GM12878 (cell line): Measurements from ENCODE around the gene EIF2B1. TPM values are rescaled to one million over a fixed set of nuclear protein-coding genes. Genes with fewer than 3 reads are reported as not detected.

Experiments used
- ATAC-seq: fragments of 200-7000 bp; cut with Tn5 transposase; 3 replicates; pipeline ENCODE4 v1.9.1; 2020; ENCODE audit warnings: mild to moderate bottlenecking, moderate library complexity
- BruUV-seq: library from RNA; stranded (reverse); fragments of 400-500 nt; replicated peaks from 2 replicates; lab custom pipeline; 2021; lab: Mats Ljungman, UMichigan
- CTCF ChIA-PET: fragments of 300-600 bp; sonication (Branson Sonifier 250); formaldehyde crosslinking; extraction: SDS; loops from one replicate; lab custom pipeline; 2021; ENCODE audit warnings: inconsistent platforms; lab: Yijun Ruan, JAX
- POLR2A ChIA-PET: fragments of 350-600 bp; formaldehyde crosslinking; extraction: SDS; loops from one replicate; lab custom pipeline; 2021; ENCODE audit warnings: inconsistent platforms; lab: Charles Lee
- RAD21 ChIA-PET: fragments of 300-600 bp; sonication (Branson Sonifier 250); formaldehyde crosslinking; loops from one replicate; lab custom pipeline; 2023; ENCODE audit warnings: antibody characterized with exemption; ENCODE audit not compliant: unreplicated experiment; lab: Charles Lee
- SMC1A ChIA-PET: fragments of 300-600 bp; sonication (Branson Sonifier 250); formaldehyde crosslinking; loops from one replicate; lab custom pipeline; 2023; ENCODE audit not compliant: unreplicated experiment, uncharacterized antibody; lab: Charles Lee
- DNase-seq: peaks from one replicate; pipeline ENCODE4 v3.0.0-alpha.2; 2011; ENCODE audit warnings: low read depth, low spot score
- FAIRE-seq: peaks from 3 replicates; lab custom pipeline; 2011; peaks lifted over from hg19 to GRCh38; lab: Jason Lieb, UNC
- H2AFZ ChIP-seq: 2 replicates; pipeline ENCODE4 v1.6.0; 2011; ENCODE audit warnings: low read depth, low read length, control low read depth; ENCODE audit not compliant: control insufficient read depth
- H3K27ac ChIP-seq: 2 replicates; pipeline ENCODE4 v1.5.1; 2011; ENCODE audit warnings: control low read depth; ENCODE audit not compliant: control insufficient read depth, insufficient read depth
- H3K27me3 ChIP-seq, 2 experiments: replicated peaks in 1 of 2; 2 replicates each; pipeline versions ENCODE4 v1.6.0 to v1.6.1; 2011; ENCODE audit warnings: low read length in 1 of 2; ENCODE audit not compliant: control insufficient read depth in 2 of 2, insufficient read depth in 2 of 2
- H3K36me3 ChIP-seq, 2 experiments: 2 replicates each; pipeline ENCODE4 v1.5.1; 2011; ENCODE audit warnings: low read length in 1 of 2; ENCODE audit not compliant: control insufficient read depth in 2 of 2, insufficient read depth in 2 of 2
- H3K4me1 ChIP-seq: 2 replicates; pipeline ENCODE4 v1.6.1; 2011; ENCODE audit warnings: mild to moderate bottlenecking, low read length, moderate library complexity, mixed read lengths; ENCODE audit not compliant: control insufficient read depth, insufficient read depth
- H3K4me2 ChIP-seq: 2 replicates; pipeline ENCODE4 v1.6.0; 2011; ENCODE audit warnings: control low read depth; ENCODE audit not compliant: control insufficient read depth, insufficient read depth
- H3K4me3 ChIP-seq: fragments of 200-600 bp; sonication (generic); 2 replicates; pipeline ENCODE4 v1.5.1; 2016
- H3K79me2 ChIP-seq: 2 replicates; pipeline ENCODE4 v1.6.0; 2011; ENCODE audit warnings: low read length; ENCODE audit not compliant: control insufficient read depth, insufficient read depth
- H3K9ac ChIP-seq: 2 replicates; pipeline ENCODE4 v1.8.0; 2011; ENCODE audit warnings: low read length, control low read depth, mixed read lengths; ENCODE audit not compliant: control insufficient read depth, insufficient read depth
- H3K9me3 ChIP-seq: replicated peaks from 3 replicates; pipeline ENCODE4 v1.5.1; 2011; ENCODE audit warnings: mild to moderate bottlenecking, low read length; ENCODE audit not compliant: control insufficient read depth, insufficient read depth
- H4K20me1 ChIP-seq: 2 replicates; pipeline ENCODE4 v1.6.0; 2011; ENCODE audit not compliant: control insufficient read depth, insufficient read depth
- BCL3 ChIP-seq: IDR thresholded peaks from 2 replicates; pipeline ENCODE4 v1.6.1; 2011; ENCODE audit warnings: borderline replicate concordance, low read depth, mild to moderate bottlenecking, moderate library complexity, low read length; ENCODE audit not compliant: insufficient read depth, poor library complexity, severe bottlenecking
- IKZF2 ChIP-seq, 2 experiments: fragments of 450-650 bp; IDR thresholded peaks; 2 replicates each; pipeline ENCODE4 v1.6.1; 2017; ENCODE audit warnings: mild to moderate bottlenecking in 2 of 2, moderate library complexity in 2 of 2
- LARP7 ChIP-seq: fragments of 450-650 bp; IDR thresholded peaks from 2 replicates; pipeline ENCODE4 v1.6.1; 2017; ENCODE audit warnings: mild to moderate bottlenecking
- NR2C2 ChIP-seq: IDR thresholded peaks from 2 replicates; pipeline ENCODE4 v1.6.1; 2011; ENCODE audit warnings: borderline replicate concordance, low read depth; ENCODE audit not compliant: control insufficient read depth, insufficient read length
- SIN3A ChIP-seq: IDR thresholded peaks from 2 replicates; pipeline ENCODE4 v1.6.1; 2012; ENCODE audit warnings: low read depth, low read length, improper control_type of control experiment
- ZNF24 ChIP-seq: fragments of 450-650 bp; IDR thresholded peaks from 2 replicates; pipeline ENCODE4 v1.6.1; 2017; ENCODE audit warnings: antibody characterized with exemption, mild to moderate bottlenecking
- WGBS: methylation state at CpG from one replicate; pipeline ENCODE4 v1.1.6; 2016; ENCODE audit warnings: low lambda C conversion rate; ENCODE audit not compliant: insufficient replicate concordance, insufficient coverage; ENCODE audit errors: missing lambda C conversion rate; 5-methylcytosine and 5-hydroxymethylcytosine counted together
- in situ Hi-C: fragments of 300-500 bp; cut with MboI; formaldehyde crosslinking; loops from 9 replicates; pipeline ENCODE4 v1.14.3; 2018; ENCODE audit warnings: mixed read lengths
- intact Hi-C: fragments of 100-400 bp; cut with micrococcal nuclease; formaldehyde crosslinking; loops from one replicate; pipeline ENCODE4 v1.14.2; 2022; ENCODE audit not compliant: unreplicated experiment
- polyA plus RNA-seq, 11 experiments: library from polyadenylated mRNA; depleted of rRNA in 4 of 11; unstranded in 6 of 11; stranded (reverse) in 5 of 11; fragments of >200 nt; fragmentation: Nextera tagmentation in 4 of 11; fragmentation: Illumina TruSeq in 1 of 11; extraction: Ambion mirVana in 4 of 11; extraction: Trizol in 1 of 11; gene quantifications; 1 replicate in 1 of 11; 2 replicates in 10 of 11; pipeline versions ENCODE4 v1.2.1 to v1.2.3, GENCODE V29; 2011 to 2016; ENCODE audit warnings: inconsistent platforms in 2 of 11, missing spikeins in 2 of 11, low read depth in 1 of 11
- total RNA-seq, 4 experiments: library from RNA; depleted of rRNA in 3 of 4; stranded (reverse); fragments of >200 nt in 3 of 4; fragmentation: Illumina TruSeq in 1 of 4; extraction: Trizol in 1 of 4; gene quantifications; 2 replicates each; pipeline versions ENCODE4 v1.2.1 to v1.2.3, GENCODE V29; 2013 to 2021
- TF ChIP-seq, protein P1 (sequence below): fragments of 450-650 bp; IDR thresholded peaks from 2 replicates; pipeline ENCODE4 v1.6.1; 2018; ENCODE audit warnings: mild to moderate bottlenecking, low read depth, moderate library complexity; ENCODE audit not compliant: partially characterized antibody

EIF2B1 gene
- total and polyA plus RNA-seq, 10 of the 15 experiments (the other 5 are each of a cell fraction or from before 2014, with no cell fraction given), result 17.6 to 131 (median 49.1) TPM

GRCh38 chr12:123657211-123657610 is 23.7 kb upstream of the EIF2B1 start:
- no TSS peak for BruUV-seq
- ChIA-PET CTCF (no interaction called here), RAD21 (interaction anchor here (0.7 to 1.2 kb wide), 3 partner anchors 17 to 27 kb away, joined by 3 read pairs; no protein-coding TSS in a partner anchor), SMC1A (interaction anchor here (0.7 to 2.4 kb wide), 5 partner anchors 12 to 218 kb away, joined by 3 to 13 read pairs (median 4); partner anchors contain the start of gene ATP6V0A2)
- intact Hi-C loops, result loop anchor here (5.0 kb wide), 1 partner anchor 55 kb away; the partner anchor contains the start of gene ATP6V0A2
- DNase-seq, result no peak
- Histone ChIP-seq H3K4me3 (no peak overlapping the region), H3K4me2 (no peak overlapping the region), H3K27ac (no peak overlapping the region), H3K79me2 (no peaks in the 10 kb centered on the region)
- no peak for ATAC-seq
- in situ Hi-C loops, result no loop called here
- FAIRE-seq, result no peak
- TF ChIP-seq NR2C2 (no peak), BCL3 (no peak), LARP7 (no peak), ZNF24 (no peak), IKZF2 (IDR thresholded peaks at IDR 0.05) (no peak), SIN3A (no peak)
- TF ChIP-seq, protein P1, sequence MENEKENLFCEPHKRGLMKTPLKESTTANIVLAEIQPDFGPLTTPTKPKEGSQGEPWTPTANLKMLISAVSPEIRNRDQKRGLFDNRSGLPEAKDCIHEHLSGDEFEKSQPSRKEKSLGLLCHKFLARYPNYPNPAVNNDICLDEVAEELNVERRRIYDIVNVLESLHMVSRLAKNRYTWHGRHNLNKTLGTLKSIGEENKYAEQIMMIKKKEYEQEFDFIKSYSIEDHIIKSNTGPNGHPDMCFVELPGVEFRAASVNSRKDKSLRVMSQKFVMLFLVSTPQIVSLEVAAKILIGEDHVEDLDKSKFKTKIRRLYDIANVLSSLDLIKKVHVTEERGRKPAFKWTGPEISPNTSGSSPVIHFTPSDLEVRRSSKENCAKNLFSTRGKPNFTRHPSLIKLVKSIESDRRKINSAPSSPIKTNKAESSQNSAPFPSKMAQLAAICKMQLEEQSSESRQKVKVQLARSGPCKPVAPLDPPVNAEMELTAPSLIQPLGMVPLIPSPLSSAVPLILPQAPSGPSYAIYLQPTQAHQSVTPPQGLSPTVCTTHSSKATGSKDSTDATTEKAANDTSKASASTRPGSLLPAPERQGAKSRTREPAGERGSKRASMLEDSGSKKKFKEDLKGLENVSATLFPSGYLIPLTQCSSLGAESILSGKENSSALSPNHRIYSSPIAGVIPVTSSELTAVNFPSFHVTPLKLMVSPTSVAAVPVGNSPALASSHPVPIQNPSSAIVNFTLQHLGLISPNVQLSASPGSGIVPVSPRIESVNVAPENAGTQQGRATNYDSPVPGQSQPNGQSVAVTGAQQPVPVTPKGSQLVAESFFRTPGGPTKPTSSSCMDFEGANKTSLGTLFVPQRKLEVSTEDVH, result no peak
- TF ChIP-seq, all 136 proteins: peak for 0
- no peaks in the 10 kb centered on the region for H3K27me3 ChIP-seq
- no peak overlapping the region for H2AFZ ChIP-seq
- 97% methylated on average over 9 of the region's 9 CpGs for WGBS
- POLR2A ChIA-PET, result interaction anchor here (0.6 to 6.8 kb wide), 3 partner anchors 22 to 293 kb away, joined by 3 to 56 read pairs (median 4); partner anchors contain the start of genes ATP6V0A2 and SBNO1
- H3K36me3 ChIP-seq, result peaks cover 5 to 11% of the 10 kb centered on the region in 2 experiments; a peak in 3 of 4 replicates
- no peaks in the 10 kb centered on the region for H4K20me1 ChIP-seq
- no peak overlapping the region for H3K9ac ChIP-seq
- H3K4me1 ChIP-seq, result peaks cover 46% of the 10 kb centered on the region
- H3K9me3 ChIP-seq, result no peaks in the 10 kb centered on the region
